T47D (cell line): Measurements from ENCODE around the gene RAP2B.
"Not testable (repeated sequence)": the region's sequence is repeated elsewhere in the genome, so short reads cannot be mapped to it uniquely, and the experiment has no call there.

ENCODE experiments used
- DNase-seq, 2 experiments: peaks; one replicate each; pipeline versions ENCODE4 v3.0.0 to v3.0.0-alpha.2; 2011 to 2012; ENCODE audit warnings: low read depth in 1 of 2, low spot score in 1 of 2
- JUND ChIP-seq: IDR thresholded peaks from 2 replicates; pipeline ENCODE4 v1.6.1; 2012; ENCODE audit warnings: low read depth
- in situ Hi-C: cut with HindIII; loops from 2 replicates; pipeline ENCODE4 v1.10.0; 2016; ENCODE audit warnings: low sequenced_read_pairs, low pct_unique_long_range_greater_than_20kb

RAP2B gene

DNA sequence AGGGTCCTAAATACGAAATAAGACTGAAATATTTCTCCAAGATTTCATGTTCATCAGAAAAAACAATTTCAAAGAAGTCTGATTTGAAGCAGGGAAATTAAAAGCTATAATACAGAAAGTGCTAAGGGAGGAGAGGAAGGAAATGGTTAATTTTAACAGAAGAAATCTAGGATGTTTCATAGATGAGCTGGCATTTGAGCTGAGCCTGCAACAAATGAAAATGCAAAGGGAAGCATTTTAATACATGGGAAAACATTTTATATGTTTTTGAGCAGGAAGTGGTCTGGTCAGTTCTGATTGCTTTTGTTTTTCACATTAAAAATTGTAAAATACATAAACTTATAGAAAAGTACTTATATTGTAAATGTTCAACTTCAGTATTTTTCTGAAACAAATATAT is 17.2 kb upstream of the RAP2B start:
- DNase-seq: no peak
- in situ Hi-C loops: no loop called here

DNA sequence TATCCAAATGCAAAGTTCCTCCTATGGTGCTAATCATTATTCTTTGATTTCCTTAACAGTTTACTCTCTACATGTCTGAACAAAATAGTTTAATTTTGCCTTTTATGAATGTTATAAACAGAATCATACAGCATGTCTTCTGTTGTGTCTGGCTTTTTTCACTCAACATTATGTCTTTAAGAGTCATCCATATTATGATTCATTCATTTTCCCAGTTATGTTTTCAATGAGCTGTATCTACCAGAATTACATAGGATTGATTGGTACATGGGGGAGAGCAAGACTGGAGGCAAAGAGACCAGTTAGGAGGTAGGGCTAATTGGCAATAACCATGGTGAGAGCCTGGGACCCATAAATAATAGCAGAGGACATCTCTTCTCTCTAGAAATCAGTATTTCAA is 16.6 kb upstream of the RAP2B start:
- TF ChIP-seq JUND: no peak
- in situ Hi-C loops: no loop called here
- no peak for DNase-seq

More for the DNA sequence above, 17.2 kb upstream of the RAP2B start:
- no peak for TF ChIP-seq JUND

GRCh38 chr3:153146191-153147053 is 15.6 kb upstream of the RAP2B start:
- no peak for DNase-seq
- no peak for TF ChIP-seq JUND
- in situ Hi-C loops: no loop called here

GRCh38 chr3:153150991-153151390 is 11.0 kb upstream of the RAP2B start:
- TF ChIP-seq JUND: no peak
- in situ Hi-C loops: no loop called here
- DNase-seq: no peak

DNA sequence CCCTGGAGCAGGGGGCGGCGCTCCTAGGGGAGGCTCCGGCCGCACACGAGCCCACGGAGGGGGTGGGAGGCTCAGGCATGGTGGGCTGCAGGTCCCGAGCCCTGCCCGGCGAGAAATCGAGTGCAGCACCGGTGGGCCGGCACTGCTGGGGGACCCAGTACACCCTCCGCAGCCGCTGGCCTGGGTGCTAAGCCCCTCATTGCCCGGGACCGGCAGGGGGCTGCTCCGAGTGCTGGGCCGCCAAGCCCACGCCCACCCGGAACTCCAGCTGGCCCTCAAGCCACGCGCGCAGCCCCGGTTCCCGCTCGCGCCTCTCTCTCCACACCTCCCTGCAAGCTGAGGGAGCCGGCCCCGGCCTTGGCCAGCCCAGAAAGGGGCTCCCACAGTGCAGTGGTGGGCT is 6.2 kb upstream of the RAP2B start:
- DNase-seq, in situ Hi-C loops: not testable (repeated sequence)

DNA sequence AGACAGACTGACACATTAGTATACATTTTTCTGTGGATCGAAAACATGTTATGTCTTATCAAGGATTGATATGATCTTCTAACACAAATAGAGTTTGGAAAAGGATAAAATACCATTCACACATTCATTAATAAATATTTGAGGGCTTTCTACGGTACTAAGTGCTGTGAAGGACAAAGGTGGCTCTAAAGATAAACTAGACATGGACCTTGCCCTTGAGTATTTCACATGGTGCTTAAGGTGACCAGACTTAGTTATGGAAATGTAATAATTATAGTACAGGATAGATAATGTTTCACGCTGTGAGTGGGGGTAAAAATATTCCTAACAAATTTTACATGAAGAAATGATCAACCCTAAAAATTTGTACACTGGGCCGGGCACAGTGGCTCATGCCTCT is 3.8 kb upstream of the RAP2B start:
- DNase-seq: no peak
- no peak for TF ChIP-seq JUND
- in situ Hi-C loops: no loop called here

DNA sequence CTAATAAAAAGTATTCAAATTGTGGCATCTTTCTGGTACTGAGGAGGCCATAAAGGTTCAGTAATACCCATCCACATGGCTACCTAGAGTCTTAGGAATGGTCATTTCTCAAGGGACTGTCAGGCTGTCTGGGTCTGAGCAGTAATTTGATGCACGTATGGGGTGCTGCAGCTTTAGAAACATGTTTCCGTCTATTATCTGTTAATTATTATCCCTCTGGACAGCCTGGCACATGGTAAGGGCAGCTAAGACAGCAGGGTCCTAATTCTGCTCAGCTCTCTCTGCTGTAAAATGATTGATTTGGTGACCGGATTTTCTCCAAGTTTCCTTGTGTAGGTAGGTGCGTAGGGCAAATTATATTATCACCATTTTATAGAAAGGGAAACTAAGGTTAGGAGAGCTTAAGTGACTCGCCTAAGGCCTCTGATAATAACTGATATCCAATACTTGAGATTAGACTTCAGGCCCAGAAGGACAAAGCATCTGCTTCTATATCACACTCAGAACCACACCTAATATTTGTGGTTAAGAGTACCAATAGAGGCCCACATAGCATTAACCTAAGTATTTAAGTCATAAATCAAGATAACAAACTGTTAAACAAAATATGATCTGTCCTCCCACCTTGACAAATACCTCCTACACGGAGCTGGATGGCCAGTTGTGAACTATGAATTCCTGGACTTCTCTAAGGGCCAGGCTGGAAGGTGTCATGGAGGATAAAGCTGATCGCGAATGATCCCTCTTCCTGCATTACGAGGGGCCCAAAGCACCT is 2.9 kb upstream of the RAP2B start:
- TF ChIP-seq JUND: no peak
- DNase-seq: no peak
- in situ Hi-C loops: no loop called here

GRCh38 chr3:153159771-153160397 is 2.1 kb upstream of the RAP2B start:
- in situ Hi-C loops: no loop called here
- no peak for TF ChIP-seq JUND
- no peak for DNase-seq

- in situ Hi-C loops: no loop called here
- no peak for TF ChIP-seq JUND
- peak; percentile 69 to 89 for DNase-seq
Measured at GRCh38 chr3:153160451-153161137, 1.4 kb upstream of the RAP2B start.

DNA sequence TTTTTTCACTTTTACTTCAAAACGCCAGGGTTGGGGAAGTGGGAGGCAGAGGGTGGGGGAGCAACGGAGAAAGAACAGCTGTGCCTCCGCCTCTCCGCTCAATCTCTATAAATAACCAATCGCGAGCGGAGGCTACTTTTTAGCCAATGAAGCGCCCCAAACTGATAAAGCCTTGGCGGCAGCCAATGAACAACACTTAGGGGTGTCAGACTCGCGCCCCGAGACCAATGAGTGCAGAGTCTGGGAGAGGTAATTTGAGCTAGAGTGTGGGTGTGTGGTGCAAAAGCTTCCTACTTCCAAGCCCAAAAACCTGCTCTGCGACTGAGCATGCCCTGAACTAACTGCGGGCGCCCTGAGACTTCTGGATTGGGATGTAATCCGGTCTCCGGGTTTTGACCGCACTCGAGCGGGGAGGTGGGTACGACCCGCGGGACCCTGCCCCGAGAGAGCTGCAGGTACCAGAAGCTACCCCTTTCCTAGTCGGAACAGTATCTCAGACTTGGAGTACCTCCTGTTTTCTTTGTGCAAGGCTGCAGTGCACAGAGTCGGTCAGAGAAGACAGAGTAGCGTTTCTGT is 800 bp upstream of the RAP2B start:
- DNase-seq: peak; percentile 100
- in situ Hi-C loops: no loop called here
- no peak for TF ChIP-seq JUND

GRCh38 chr3:153162513-153163392 is 727 bp downstream of the RAP2B start:
- DNase-seq: peak; percentile 36 to 59
- in situ Hi-C loops: no loop called here

More at GRCh38 chr3:153162513-153163392, 727 bp downstream of the RAP2B start:
- no peak for TF ChIP-seq JUND
